OCI-LY3 (cell line): ENCODE data around the gene NFE2.
A peak's percentile ranks its signal among the peaks of the same experiment; 100 is the strongest.
"Not testable (repeated sequence)": the region's sequence is repeated elsewhere in the genome, so short reads cannot be mapped to it uniquely, and the experiment has no call there.

Source experiments
- H2AFZ ChIP-seq: fragments of 200-600, 300-600 bp; shearing (Covaris generic); 2 replicates; pipeline ENCODE4 v1.6.0; 2014; ENCODE audit warnings: antibody characterized with exemption, low read depth, low read length
- H3K27ac ChIP-seq: fragments of 200-600, 300-600 bp; sonication (generic); 2 replicates; pipeline ENCODE4 v1.5.1; 2014; ENCODE audit warnings: mild to moderate bottlenecking, low read length, moderate library complexity, mixed read lengths
- H3K27me3 ChIP-seq: fragments of 200-600, 300-600 bp; sonication (generic); 2 replicates; pipeline ENCODE4 v1.6.1; 2014; ENCODE audit warnings: low read depth, low read length, mixed read lengths
- H3K36me3 ChIP-seq: fragments of 200-600, 300-600 bp; sonication (generic); replicated peaks from 2 replicates; pipeline ENCODE3; 2014; ENCODE audit warnings: low read depth, low read length, mixed read lengths
- H3K4me1 ChIP-seq: fragments of 300-600, 200-600 bp; sonication (generic); 2 replicates; pipeline ENCODE4 v1.6.1; 2014; ENCODE audit warnings: low read length, mixed read lengths
- H3K4me2 ChIP-seq: fragments of 200-600, 300-600 bp; sonication (generic); 2 replicates; pipeline ENCODE4 v1.6.1; 2014; ENCODE audit warnings: low read length, mixed read lengths
- H3K4me3 ChIP-seq: fragments of 300-600, 200-600 bp; sonication (generic); 2 replicates; pipeline ENCODE4 v1.5.1; 2014; ENCODE audit warnings: antibody characterized with exemption, mild to moderate bottlenecking, low read length, moderate library complexity
- H3K79me2 ChIP-seq: fragments of 300-600, 200-600 bp; shearing (Covaris generic); 2 replicates; pipeline ENCODE4 v1.6.1; 2014; ENCODE audit warnings: mild to moderate bottlenecking, low read length, mixed read lengths
- H3K9ac ChIP-seq: fragments of 300-600, 200-600 bp; shearing (Covaris generic); 2 replicates; pipeline ENCODE4 v1.6.0; 2014; ENCODE audit warnings: mild to moderate bottlenecking, low read length, moderate library complexity
- H3K9me3 ChIP-seq: fragments of 200-600, 300-600 bp; shearing (Covaris generic); 2 replicates; pipeline ENCODE4 v1.6.1; 2014; ENCODE audit warnings: low read length, mixed read lengths; ENCODE audit not compliant: insufficient read depth
- H4K20me1 ChIP-seq: fragments of 200-600, 300-600 bp; sonication (generic); 2 replicates; pipeline ENCODE4 v1.6.1; 2016; ENCODE audit warnings: low read length, mixed read lengths; ENCODE audit not compliant: insufficient read depth
- EZH2phosphoT487 ChIP-seq: fragments of 200-600 bp; shearing (Covaris generic); IDR thresholded peaks from 2 replicates; pipeline ENCODE4 v1.6.1; 2018; ENCODE audit warnings: antibody characterized with exemption, mixed run types, low read depth
- TF ChIP-seq, protein P1 (sequence below): fragments of 200-600, 300-600 bp; sonication (generic); IDR thresholded peaks from 2 replicates; pipeline ENCODE4 v1.5.1; 2014; ENCODE audit warnings: antibody characterized with exemption, low read length, low read depth

NFE2 gene

DNA sequence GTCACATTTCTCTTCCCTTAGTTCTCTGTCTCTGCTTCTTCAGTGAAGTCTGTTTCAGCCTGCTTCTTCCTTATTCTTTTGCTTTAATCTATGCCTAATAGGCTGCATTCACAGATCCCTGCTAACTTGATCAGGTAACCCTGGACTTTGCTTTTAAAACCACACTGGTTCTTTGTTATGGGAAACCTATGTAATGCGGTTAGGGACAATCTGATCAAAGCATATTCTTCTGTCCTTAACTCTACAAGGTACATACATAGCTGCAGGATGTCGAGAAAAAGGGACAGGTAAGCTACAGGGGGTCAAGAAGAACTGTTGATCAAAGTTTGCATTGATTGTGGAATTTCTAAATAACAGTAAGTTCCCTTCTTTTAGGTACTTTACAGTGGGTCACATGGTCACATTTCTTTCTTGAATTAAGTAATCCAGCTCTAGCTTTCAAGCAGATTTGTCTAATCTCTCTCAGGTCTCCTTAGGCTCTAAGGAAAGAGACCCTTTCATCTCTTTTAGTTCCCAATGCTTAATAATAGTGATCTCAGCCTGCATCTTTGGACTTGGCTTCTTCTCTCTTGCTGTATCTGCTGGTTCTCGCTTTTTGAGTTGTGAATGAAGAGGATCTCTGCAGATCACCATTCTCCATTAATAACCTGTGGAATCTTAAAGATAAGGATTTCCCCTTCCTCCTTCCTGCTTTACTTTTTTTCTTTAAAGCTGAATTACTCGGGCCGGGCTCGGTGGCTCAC is 28.0 kb upstream of the NFE2 start:
- Histone ChIP-seq H2AFZ (no peak overlapping the region), H3K9ac (no peak overlapping the region), H3K4me3 (no peak overlapping the region), H3K79me2 (peaks cover 44% of the 10 kb centered on the region), H3K4me1 (peaks cover 8% of the 10 kb centered on the region), H3K27ac (no peak overlapping the region), H3K9me3 (no peaks in the 10 kb centered on the region), H3K27me3 (no peaks in the 10 kb centered on the region), H3K4me2 (no peak overlapping the region), H4K20me1 (peaks cover 6% of the 10 kb centered on the region; the same call in 1 of the 2 replicates), H3K36me3 (no peaks in the 10 kb centered on the region)
- no peak for TF ChIP-seq EZH2phosphoT487
- TF ChIP-seq, protein P1, sequence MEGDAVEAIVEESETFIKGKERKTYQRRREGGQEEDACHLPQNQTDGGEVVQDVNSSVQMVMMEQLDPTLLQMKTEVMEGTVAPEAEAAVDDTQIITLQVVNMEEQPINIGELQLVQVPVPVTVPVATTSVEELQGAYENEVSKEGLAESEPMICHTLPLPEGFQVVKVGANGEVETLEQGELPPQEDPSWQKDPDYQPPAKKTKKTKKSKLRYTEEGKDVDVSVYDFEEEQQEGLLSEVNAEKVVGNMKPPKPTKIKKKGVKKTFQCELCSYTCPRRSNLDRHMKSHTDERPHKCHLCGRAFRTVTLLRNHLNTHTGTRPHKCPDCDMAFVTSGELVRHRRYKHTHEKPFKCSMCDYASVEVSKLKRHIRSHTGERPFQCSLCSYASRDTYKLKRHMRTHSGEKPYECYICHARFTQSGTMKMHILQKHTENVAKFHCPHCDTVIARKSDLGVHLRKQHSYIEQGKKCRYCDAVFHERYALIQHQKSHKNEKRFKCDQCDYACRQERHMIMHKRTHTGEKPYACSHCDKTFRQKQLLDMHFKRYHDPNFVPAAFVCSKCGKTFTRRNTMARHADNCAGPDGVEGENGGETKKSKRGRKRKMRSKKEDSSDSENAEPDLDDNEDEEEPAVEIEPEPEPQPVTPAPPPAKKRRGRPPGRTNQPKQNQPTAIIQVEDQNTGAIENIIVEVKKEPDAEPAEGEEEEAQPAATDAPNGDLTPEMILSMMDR: no peak

- H3K27me3 ChIP-seq, H4K20me1 ChIP-seq, H2AFZ ChIP-seq, H3K9me3 ChIP-seq, H3K4me1 ChIP-seq, H3K36me3 ChIP-seq: not testable (repeated sequence)
- Histone ChIP-seq H3K4me2 (peak overlapping the region; percentile 84), H3K4me3 (peak overlapping the region; percentile 94), H3K27ac (peak overlapping the region; percentile 24), H3K9ac (peak overlapping the region; percentile 86), H3K79me2 (peaks cover 31% of the 10 kb centered on the region)
Observed at GRCh38 chr12:54325442-54326109, 24.8 kb upstream of the NFE2 start.

DNA sequence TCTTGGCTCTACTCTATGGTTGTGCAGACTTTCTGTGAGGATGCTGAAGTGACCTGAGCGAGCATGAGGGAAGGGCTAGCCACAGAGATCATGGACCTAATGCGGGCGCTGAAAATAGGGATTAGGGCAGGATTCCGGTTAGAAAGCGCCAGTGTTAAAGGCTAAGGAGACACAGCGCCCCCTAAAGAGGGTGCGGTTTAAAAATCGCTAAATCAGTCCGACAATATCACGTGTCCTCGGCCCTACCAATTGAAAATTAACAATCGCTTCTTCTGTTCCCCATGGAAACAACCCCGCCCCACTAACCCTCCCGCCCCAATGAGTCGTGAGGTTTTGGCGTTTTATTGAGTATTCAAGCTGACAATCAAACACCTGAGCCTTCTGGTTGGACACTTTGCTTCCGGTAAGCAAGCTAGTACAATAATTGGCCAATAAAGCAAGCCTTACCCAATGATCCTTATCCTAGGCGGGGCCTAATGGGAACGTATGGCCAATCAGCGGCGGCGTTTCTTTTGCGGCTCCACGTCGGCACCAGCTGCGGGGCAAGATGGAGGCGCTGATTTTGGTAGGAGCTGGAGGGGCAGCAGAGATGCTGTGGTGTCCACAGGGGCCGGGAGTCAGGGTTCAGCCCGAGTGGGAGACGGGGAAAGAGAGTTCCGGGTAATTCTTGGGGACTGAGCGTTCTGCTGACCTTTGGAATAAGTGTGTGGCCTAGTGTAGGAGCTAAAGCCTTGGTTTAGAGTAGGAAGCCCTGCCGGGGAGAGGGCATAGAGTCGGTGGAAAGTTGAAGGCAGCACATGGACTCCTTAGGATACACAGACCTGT is 24.0 kb upstream of the NFE2 start, which contains the start of gene COPZ1:
Gene COPZ1 (plus strand): TSS at position 515 of the 825 bp plus-strand sequence. CDS start 33 bp downstream, at position 548.
- TF ChIP-seq, protein P1: peak; percentile 84
- TF ChIP-seq EZH2phosphoT487: no peak
- Histone ChIP-seq H3K4me1 (peaks cover 8% of the 10 kb centered on the region), H3K79me2 (peaks cover 27% of the 10 kb centered on the region)

GRCh38 chr12:54321363-54321762 is 20.5 kb upstream of the NFE2 start:
- Histone ChIP-seq H3K4me3 (no peak overlapping the region), H3K36me3 (no peaks in the 10 kb centered on the region), H3K27ac (no peak overlapping the region), H3K4me1 (peaks cover 5% of the 10 kb centered on the region), H3K9me3 (no peaks in the 10 kb centered on the region), H2AFZ (no peak overlapping the region), H3K4me2 (no peak overlapping the region), H3K27me3 (no peaks in the 10 kb centered on the region), H3K9ac (no peak overlapping the region), H4K20me1 (no peaks in the 10 kb centered on the region), H3K79me2 (peaks cover 12% of the 10 kb centered on the region)
- TF ChIP-seq, protein P1: no peak

More for the DNA sequence above, 24.0 kb upstream of the NFE2 start, which contains the start of gene COPZ1:
- H3K9me3 ChIP-seq: no peaks in the 10 kb centered on the region
- H2AFZ ChIP-seq: peak within 1 kb of the TSS; percentile 96
- no peaks in the 10 kb centered on the region for H3K27me3 ChIP-seq
- peak within 1 kb of the TSS; percentile 29 for H3K27ac ChIP-seq
- H3K4me2 ChIP-seq: peak within 1 kb of the TSS; percentile 90
- peak within 1 kb of the TSS; percentile 86 for H3K9ac ChIP-seq
- no peaks in the 10 kb centered on the region for H4K20me1 ChIP-seq
- peak within 1 kb of the TSS; percentile 94 for H3K4me3 ChIP-seq
- H3K36me3 ChIP-seq: no peaks in the 10 kb centered on the region

GRCh38 chr12:54312309-54312708 is 11.5 kb upstream of the NFE2 start:
- H3K9me3 ChIP-seq, H3K79me2 ChIP-seq, H4K20me1 ChIP-seq, H3K4me2 ChIP-seq, H2AFZ ChIP-seq, H3K36me3 ChIP-seq, H3K4me3 ChIP-seq, H3K4me1 ChIP-seq, H3K9ac ChIP-seq, H3K27ac ChIP-seq, H3K27me3 ChIP-seq: not testable (repeated sequence)
